Gastrocnemius medialis (tissue), 4 donors: ENCODE measurements around the gene NOBOX. TPM values are rescaled to one million over a fixed set of nuclear protein-coding genes. Genes with fewer than 3 reads are reported as not detected.

ENCODE experiments used
- ATAC-seq, 2 donors: fragments of 150-250 bp; one replicate each; pipeline ENCODE4 v1.9.1; 2016
- DNase-seq, 2 donors: peaks; one replicate each; pipeline ENCODE4 v3.0.0-alpha.2; 2019
- H3K27ac ChIP-seq, 4 donors: fragments of 200-600 bp; sonication (generic); 1 replicate in 1 of 4; 2 replicates in 3 of 4; pipeline ENCODE4 v1.5.1; 2016 to 2018; ENCODE audit warnings: mild to moderate bottlenecking in 2 of 4, moderate library complexity in 1 of 4
- H3K27me3 ChIP-seq, 3 donors: fragments of 200-600 bp; sonication (generic) in 2 of 3; 1 replicate in 1 of 3; 2 replicates in 2 of 3; pipeline versions ENCODE4 v1.5.1 to v1.6.0; 2016 to 2019; ENCODE audit warnings: mild to moderate bottlenecking in 1 of 3, moderate library complexity in 1 of 3
- H3K36me3 ChIP-seq, 2 donors: fragments of 200-600 bp; sonication (generic) in 1 of 2; one replicate each; pipeline ENCODE4 v1.5.1; 2017 to 2018
- H3K4me1 ChIP-seq, 2 donors: fragments of 200-600 bp; sonication (generic) in 1 of 2; one replicate each; pipeline ENCODE4 v1.5.1; 2016 to 2017; ENCODE audit warnings: mild to moderate bottlenecking in 2 of 2
- H3K4me3 ChIP-seq, 4 donors: fragments of 200-600 bp; sonication (generic) in 3 of 4; 1 replicate in 1 of 4; 2 replicates in 3 of 4; pipeline ENCODE4 v1.5.1; 2016 to 2019; ENCODE audit warnings: mild to moderate bottlenecking in 2 of 4
- H3K9me3 ChIP-seq, 3 donors: fragments of 200-600 bp; sonication (generic) in 2 of 3; 1 replicate in 1 of 3; 2 replicates in 2 of 3; pipeline ENCODE4 v1.5.1; 2016 to 2019
- CTCF ChIP-seq, 5 experiments: fragments of 450-650 bp in 3 of 5; fragments of 200-600 bp in 2 of 5; sonication (generic) in 2 of 5; IDR thresholded peaks in 4 of 5; conservative IDR thresholded peaks in 1 of 5; 1 replicate in 4 of 5; 2 replicates in 1 of 5; pipeline ENCODE4 v1.5.1; 2016 to 2019; ENCODE audit warnings: antibody characterized with exemption in 5 of 5, mild to moderate bottlenecking in 3 of 5, moderate library complexity in 3 of 5
- POLR2A ChIP-seq, 2 donors: fragments of 450-650 bp; IDR thresholded peaks; one replicate each; pipeline ENCODE4 v1.6.1; 2017; ENCODE audit warnings: antibody characterized with exemption in 2 of 2, mild to moderate bottlenecking in 2 of 2, moderate library complexity in 2 of 2
- in situ Hi-C, 4 donors: fragments of 200-750 bp; cut with MboI; loops; one replicate each; pipeline versions ENCODE4 v1.15.0 to v1.8.0; 2017; ENCODE audit warnings: low sequenced_read_pairs in 4 of 4
- intact Hi-C: fragments of 100-400 bp; cut with DNase I; formaldehyde crosslinking; loops from one replicate; pipeline ENCODE4 v1.15.1; 2023; ENCODE audit warnings: low total_unique reads
- total RNA-seq, 4 donors: library from RNA; depleted of rRNA; stranded (reverse); fragments of >200 nt; gene quantifications; one replicate each; pipeline versions ENCODE4 v1.1.0 to v1.2.3, GENCODE V29; 2016

Gene NOBOX
- total RNA-seq, 4 donors from 2014 or later: not detected

- H3K27ac ChIP-seq: no peak overlapping the region
- in situ Hi-C loops (no loop called here), intact Hi-C loops (no loop called here)
- ATAC-seq (no peak), DNase-seq (no peak)
- TF ChIP-seq CTCF (IDR thresholded peaks at IDR 0.05 in 4 of 5, conservative IDR thresholded peaks at IDR 0.05 in 1 of 5) (no peak), POLR2A (IDR thresholded peaks at IDR 0.05) (no peak)
- no peaks in the 10 kb centered on the region for H3K27me3 ChIP-seq
- no peaks in the 10 kb centered on the region for H3K9me3 ChIP-seq
- H3K4me1 ChIP-seq: no peaks in the 10 kb centered on the region
- H3K36me3 ChIP-seq: no peaks in the 10 kb centered on the region
- H3K4me3 ChIP-seq: no peak overlapping the region
These were observed 12.4 kb upstream of the NOBOX start for GRCh38 chr7:144415858-144416257.

- ATAC-seq (no peak), DNase-seq (no peak)
- Histone ChIP-seq H3K4me3 (no peak overlapping the region), H3K4me1 (no peaks in the 10 kb centered on the region), H3K27me3 (no peaks in the 10 kb centered on the region), H3K36me3 (no peaks in the 10 kb centered on the region), H3K27ac (no peak overlapping the region), H3K9me3 (no peaks in the 10 kb centered on the region)
- in situ Hi-C loops: no loop called here
- intact Hi-C loops: no loop called here
- no peak for TF ChIP-seq POLR2A (IDR thresholded peaks at IDR 0.05)
- TF ChIP-seq CTCF (IDR thresholded peaks at IDR 0.05 in 4 of 5, conservative IDR thresholded peaks at IDR 0.05 in 1 of 5): no peak
These were observed 11.3 kb upstream of the NOBOX start for GRCh38 chr7:144414815-144415214.

GRCh38 chr7:144410441-144410840 lies 6.9 kb upstream of the NOBOX start:
- Histone ChIP-seq H3K36me3 (no peaks in the 10 kb centered on the region), H3K27me3 (no peaks in the 10 kb centered on the region), H3K27ac (no peak overlapping the region), H3K9me3 (no peaks in the 10 kb centered on the region), H3K4me1 (no peaks in the 10 kb centered on the region), H3K4me3 (no peak overlapping the region)
- DNase-seq (no peak), ATAC-seq (no peak)
- TF ChIP-seq CTCF (IDR thresholded peaks at IDR 0.05 in 4 of 5, conservative IDR thresholded peaks at IDR 0.05 in 1 of 5) (no peak), POLR2A (IDR thresholded peaks at IDR 0.05) (no peak)
- in situ Hi-C loops (no loop called here), intact Hi-C loops (no loop called here)

- Histone ChIP-seq H3K4me3 (no peak overlapping the region), H3K9me3 (no peaks in the 10 kb centered on the region), H3K27ac (no peak overlapping the region), H3K36me3 (no peaks in the 10 kb centered on the region), H3K4me1 (no peaks in the 10 kb centered on the region), H3K27me3 (no peaks in the 10 kb centered on the region)
- no peak for TF ChIP-seq CTCF (IDR thresholded peaks at IDR 0.05 in 4 of 5, conservative IDR thresholded peaks at IDR 0.05 in 1 of 5)
- TF ChIP-seq POLR2A (IDR thresholded peaks at IDR 0.05): no peak
- intact Hi-C loops: no loop called here
- in situ Hi-C loops: no loop called here
- no peak for DNase-seq
- ATAC-seq: no peak
These were observed 4.6 kb upstream of the NOBOX start for GRCh38 chr7:144408121-144408520.

GRCh38 chr7:144407266-144407931 lies 3.9 kb upstream of the NOBOX start:
- TF ChIP-seq POLR2A (IDR thresholded peaks at IDR 0.05) (no peak), CTCF (IDR thresholded peaks at IDR 0.05 in 4 of 5, conservative IDR thresholded peaks at IDR 0.05 in 1 of 5) (no peak)
- Histone ChIP-seq H3K27ac (no peak overlapping the region), H3K36me3 (no peaks in the 10 kb centered on the region), H3K4me3 (no peak overlapping the region), H3K9me3 (no peaks in the 10 kb centered on the region), H3K4me1 (no peaks in the 10 kb centered on the region), H3K27me3 (no peaks in the 10 kb centered on the region)
- ATAC-seq (no peak), DNase-seq (no peak)
- in situ Hi-C loops: no loop called here
- intact Hi-C loops: no loop called here
